OCI-LY7 (cell line): ENCODE data around the gene ZDHHC14. TPM values are rescaled to one million over a fixed set of nuclear protein-coding genes. Genes with fewer than 3 reads are reported as not detected.
"Not testable (repeated sequence)": the region's sequence is repeated elsewhere in the genome, so short reads cannot be mapped to it uniquely, and the experiment has no call there.

ENCODE experiments used
- BruUV-seq: library from RNA; stranded (reverse); fragments of 400-500 nt; replicated peaks from 2 replicates; lab custom pipeline; 2021; lab: Mats Ljungman, UMichigan
- CTCF ChIA-PET: fragments of 300-600 bp; sonication (Branson Sonifier 250); formaldehyde crosslinking; loops from one replicate; lab custom pipeline; 2022; ENCODE audit warnings: antibody characterized with exemption; ENCODE audit not compliant: unreplicated experiment; lab: Charles Lee
- POLR2A ChIA-PET: fragments of 300-600 bp; sonication (Branson Sonifier 250); formaldehyde crosslinking; loops from one replicate; lab custom pipeline; 2022; ENCODE audit warnings: antibody characterized with exemption; lab: Charles Lee
- DNase-seq: peaks from one replicate; pipeline ENCODE4 v3.0.0-alpha.2; 2015; ENCODE audit warnings: low spot score
- H2AFZ ChIP-seq: fragments of 200-600 bp; sonication (generic), shearing (Covaris generic); 2 replicates; pipeline ENCODE4 v1.6.1; 2014; ENCODE audit warnings: mild to moderate bottlenecking, antibody characterized with exemption, low read length, moderate library complexity
- H3K27ac ChIP-seq: fragments of 200-600 bp; sonication (generic); 2 replicates; pipeline ENCODE4 v1.5.1; 2014; ENCODE audit warnings: mixed run types, low read depth, mild to moderate bottlenecking, moderate library complexity, low read length, inconsistent platforms; ENCODE audit not compliant: poor library complexity, severe bottlenecking
- H3K36me3 ChIP-seq: fragments of 200-600 bp; sonication (generic); 2 replicates; pipeline ENCODE4 v1.6.1; 2014; ENCODE audit warnings: mild to moderate bottlenecking, antibody characterized with exemption, low read length, moderate library complexity, mixed read lengths; ENCODE audit not compliant: insufficient read depth
- H3K4me1 ChIP-seq: fragments of 200-600 bp; sonication (generic); 2 replicates; pipeline ENCODE4 v1.5.1; 2014; ENCODE audit warnings: mild to moderate bottlenecking, low read length; ENCODE audit not compliant: insufficient read depth, poor library complexity, severe bottlenecking
- H3K4me2 ChIP-seq: fragments of 200-600 bp; sonication (generic); 2 replicates; pipeline ENCODE4 v1.6.1; 2014; ENCODE audit warnings: mild to moderate bottlenecking, low read length
- H3K4me3 ChIP-seq: fragments of 200-600 bp; sonication (generic); 2 replicates; pipeline ENCODE4 v1.5.1; 2014; ENCODE audit warnings: mild to moderate bottlenecking, low read depth, low read length; ENCODE audit not compliant: poor library complexity, severe bottlenecking
- H3K79me2 ChIP-seq: fragments of 200-600 bp; sonication (generic); 2 replicates; pipeline ENCODE4 v1.6.1; 2016; ENCODE audit warnings: low read depth, mild to moderate bottlenecking, low read length, moderate library complexity, mixed read lengths; ENCODE audit not compliant: insufficient read depth
- H3K9me2 ChIP-seq: fragments of 200-600 bp; sonication (generic); 2 replicates; pipeline ENCODE4 v1.6.1; 2016; ENCODE audit warnings: mild to moderate bottlenecking, low read length, mixed read lengths; ENCODE audit not compliant: insufficient read depth
- H3K9me3 ChIP-seq: fragments of 200-600 bp; sonication (generic); 2 replicates; pipeline ENCODE4 v1.6.1; 2014; ENCODE audit warnings: mild to moderate bottlenecking, mixed run types, low read length, mixed read lengths
- H4K20me1 ChIP-seq: fragments of 200-600 bp; sonication (generic); 2 replicates; pipeline ENCODE4 v1.6.1; 2014; ENCODE audit warnings: mild to moderate bottlenecking, antibody characterized with exemption, low read length, moderate library complexity, mixed read lengths; ENCODE audit not compliant: insufficient read depth
- EZH2phosphoT487 ChIP-seq: fragments of 200-600 bp; sonication (generic); IDR thresholded peaks from 2 replicates; pipeline ENCODE4 v1.6.1; 2018; ENCODE audit warnings: low read depth, borderline replicate concordance, mild to moderate bottlenecking, mixed run types, antibody characterized with exemption, low read length, moderate library complexity, mixed read lengths
- intact Hi-C: fragments of 100-400 bp; cut with micrococcal nuclease; formaldehyde crosslinking; loops from one replicate; pipeline ENCODE4 v1.10.0; 2022; ENCODE audit not compliant: unreplicated experiment
- total RNA-seq, 2 experiments: library from RNA; depleted of rRNA in 1 of 2; stranded (reverse); fragments of >200 nt in 1 of 2; shearing (Covaris generic) in 1 of 2; gene quantifications; 2 replicates each; pipeline ENCODE4 v1.2.3, GENCODE V29; 2014 to 2022
- TF ChIP-seq, protein P1 (sequence below): fragments of 200-600 bp; sonication (generic); conservative IDR thresholded peaks from 2 replicates; pipeline ENCODE4 v1.5.1; 2014; ENCODE audit warnings: mild to moderate bottlenecking, antibody characterized with exemption, low read length, moderate library complexity, mixed read lengths

Gene ZDHHC14
- total RNA-seq, 2 experiments from 2014 or later = 0.69 to 3.0 TPM

DNA sequence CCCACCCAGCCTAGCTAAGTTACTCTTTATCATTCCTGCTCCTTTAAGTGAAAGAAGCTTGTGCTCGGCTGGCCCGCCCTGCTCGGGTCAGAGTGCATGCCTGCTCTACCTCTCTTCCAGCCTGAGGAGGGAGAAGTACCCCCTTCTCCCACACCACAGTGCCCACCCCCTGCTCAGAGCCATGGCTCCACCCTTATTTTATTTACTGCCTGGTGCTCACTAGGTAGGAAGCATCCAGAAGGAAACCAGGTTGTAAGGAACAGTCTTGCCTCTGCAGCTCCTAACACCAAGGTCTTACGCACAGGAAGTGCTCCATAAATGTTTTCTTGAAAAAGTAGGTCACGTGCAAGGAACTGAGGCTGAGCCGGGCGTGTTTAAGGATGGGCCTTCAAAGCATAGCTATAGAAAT is 336.4 kb downstream of the ZDHHC14 start:
- DNase-seq = no peak
- H3K4me2 ChIP-seq = no peak overlapping the region
- BruUV-seq = no TSS peak
- ChIA-PET CTCF (no interaction called here), POLR2A (no interaction called here)
- no peak overlapping the region for H2AFZ ChIP-seq
- no peak overlapping the region for H3K27ac ChIP-seq
- no peaks in the 10 kb centered on the region for H3K9me3 ChIP-seq
- no peak overlapping the region for H3K4me3 ChIP-seq
- H3K36me3 ChIP-seq = no peaks in the 10 kb centered on the region
- no peaks in the 10 kb centered on the region for H3K4me1 ChIP-seq
- TF ChIP-seq, protein P1, sequence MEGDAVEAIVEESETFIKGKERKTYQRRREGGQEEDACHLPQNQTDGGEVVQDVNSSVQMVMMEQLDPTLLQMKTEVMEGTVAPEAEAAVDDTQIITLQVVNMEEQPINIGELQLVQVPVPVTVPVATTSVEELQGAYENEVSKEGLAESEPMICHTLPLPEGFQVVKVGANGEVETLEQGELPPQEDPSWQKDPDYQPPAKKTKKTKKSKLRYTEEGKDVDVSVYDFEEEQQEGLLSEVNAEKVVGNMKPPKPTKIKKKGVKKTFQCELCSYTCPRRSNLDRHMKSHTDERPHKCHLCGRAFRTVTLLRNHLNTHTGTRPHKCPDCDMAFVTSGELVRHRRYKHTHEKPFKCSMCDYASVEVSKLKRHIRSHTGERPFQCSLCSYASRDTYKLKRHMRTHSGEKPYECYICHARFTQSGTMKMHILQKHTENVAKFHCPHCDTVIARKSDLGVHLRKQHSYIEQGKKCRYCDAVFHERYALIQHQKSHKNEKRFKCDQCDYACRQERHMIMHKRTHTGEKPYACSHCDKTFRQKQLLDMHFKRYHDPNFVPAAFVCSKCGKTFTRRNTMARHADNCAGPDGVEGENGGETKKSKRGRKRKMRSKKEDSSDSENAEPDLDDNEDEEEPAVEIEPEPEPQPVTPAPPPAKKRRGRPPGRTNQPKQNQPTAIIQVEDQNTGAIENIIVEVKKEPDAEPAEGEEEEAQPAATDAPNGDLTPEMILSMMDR = no peak
- TF ChIP-seq EZH2phosphoT487 = no peak
- intact Hi-C loops = no loop called here
- no peaks in the 10 kb centered on the region for H3K79me2 ChIP-seq
- no peaks in the 10 kb centered on the region for H3K9me2 ChIP-seq
- H4K20me1 ChIP-seq = no peaks in the 10 kb centered on the region

DNA sequence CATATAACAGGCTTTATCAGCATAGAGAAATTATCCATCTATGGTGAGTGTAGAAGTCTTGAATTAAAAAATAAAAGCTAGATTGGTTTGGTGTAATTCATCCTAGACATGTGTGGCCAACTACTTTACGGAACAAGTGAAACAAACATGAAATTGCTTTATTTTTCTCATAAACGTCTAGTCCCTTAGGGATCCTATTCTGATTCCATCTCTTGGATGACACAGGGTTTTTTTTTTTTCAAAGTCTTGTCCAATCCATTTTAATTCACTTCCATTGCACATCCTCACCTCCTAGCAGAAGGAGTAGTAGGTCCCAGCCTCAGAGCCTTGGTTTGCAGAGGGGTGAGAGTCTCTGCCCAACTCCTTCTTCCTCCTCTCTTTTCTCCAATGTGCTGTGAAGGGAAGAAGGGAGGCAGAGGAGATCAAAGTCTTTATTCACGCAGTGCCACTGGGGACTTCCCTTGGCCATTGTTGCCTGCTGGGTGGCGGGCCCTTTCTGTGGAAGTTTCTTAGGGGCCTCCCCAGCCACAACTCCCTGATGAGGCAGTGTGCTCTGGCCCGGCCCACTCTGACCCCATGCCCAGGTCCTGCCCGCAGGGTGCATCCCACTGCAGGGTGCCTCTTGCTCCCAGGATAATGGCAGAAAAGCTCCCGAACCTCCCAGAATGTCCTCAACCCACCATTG is 337.7 kb downstream of the ZDHHC14 start:
- intact Hi-C loops = no loop called here
- H3K4me2 ChIP-seq = no peak overlapping the region
- no peaks in the 10 kb centered on the region for H3K4me1 ChIP-seq
- TF ChIP-seq, protein P1 = no peak
- no peaks in the 10 kb centered on the region for H3K79me2 ChIP-seq
- no peak overlapping the region for H3K27ac ChIP-seq
- CTCF ChIA-PET = no interaction called here
- no peaks in the 10 kb centered on the region for H4K20me1 ChIP-seq
- no peaks in the 10 kb centered on the region for H3K9me3 ChIP-seq
- H2AFZ ChIP-seq = no peak overlapping the region
- DNase-seq = no peak
- BruUV-seq = no TSS peak
- no peaks in the 10 kb centered on the region for H3K36me3 ChIP-seq
- H3K9me2 ChIP-seq = no peaks in the 10 kb centered on the region
- POLR2A ChIA-PET = no interaction called here
- no peak overlapping the region for H3K4me3 ChIP-seq

DNA sequence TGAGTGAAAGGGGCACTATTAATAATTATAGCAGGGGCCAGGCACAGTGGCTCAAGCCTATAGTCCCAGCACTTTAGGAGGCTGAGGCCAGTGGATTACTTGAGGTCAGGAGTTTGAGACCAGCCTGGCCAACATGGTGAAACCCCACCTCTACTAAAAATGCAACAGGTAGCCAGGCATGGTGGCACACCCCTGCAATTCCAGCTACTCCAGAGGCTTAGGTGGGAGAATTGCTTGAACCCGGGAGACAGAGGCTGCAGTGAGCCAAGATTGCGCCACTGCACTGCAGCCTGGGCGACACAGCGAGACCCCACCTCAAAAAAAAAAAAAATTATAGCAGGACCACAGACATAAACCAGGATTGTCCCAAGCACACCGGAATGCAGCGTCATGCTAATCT is 340.0 kb downstream of the ZDHHC14 start:
- H3K4me3 ChIP-seq, CTCF ChIA-PET, H3K4me2 ChIP-seq, H3K27ac ChIP-seq, H3K9me2 ChIP-seq, H3K9me3 ChIP-seq, BruUV-seq, H3K79me2 ChIP-seq, DNase-seq, H3K4me1 ChIP-seq, H4K20me1 ChIP-seq, intact Hi-C loops, H3K36me3 ChIP-seq, H2AFZ ChIP-seq: not testable (repeated sequence)
- POLR2A ChIA-PET = interaction anchor here (0.5 to 0.6 kb wide), 2 partner anchors 391 to 1785 kb away, joined by 3 to 6 read pairs; no protein-coding TSS in a partner anchor
